GM19099 (cell line): ENCODE data around the gene KCTD2.

ENCODE experiments used
- POLR2A ChIP-seq: IDR thresholded peaks from 3 replicates; pipeline ENCODE4 v1.6.1; 2011; ENCODE audit warnings: low read depth; ENCODE audit not compliant: insufficient read length; ENCODE audit errors: extremely low read depth

The KCTD2 gene

DNA sequence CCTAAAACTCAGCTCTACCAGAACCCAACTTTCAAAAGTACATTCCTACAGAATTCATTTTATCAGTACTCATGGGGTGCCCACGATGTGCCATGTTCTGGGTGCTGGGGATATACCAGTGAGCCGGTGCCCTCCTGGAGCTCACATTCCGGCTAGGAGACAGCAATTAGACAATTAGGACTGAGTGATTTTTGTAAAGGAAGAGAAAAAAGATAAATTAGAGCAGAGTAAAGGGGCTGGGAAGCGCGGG lies 35.0 kb upstream of the KCTD2 start:
- no peak for TF ChIP-seq POLR2A

DNA sequence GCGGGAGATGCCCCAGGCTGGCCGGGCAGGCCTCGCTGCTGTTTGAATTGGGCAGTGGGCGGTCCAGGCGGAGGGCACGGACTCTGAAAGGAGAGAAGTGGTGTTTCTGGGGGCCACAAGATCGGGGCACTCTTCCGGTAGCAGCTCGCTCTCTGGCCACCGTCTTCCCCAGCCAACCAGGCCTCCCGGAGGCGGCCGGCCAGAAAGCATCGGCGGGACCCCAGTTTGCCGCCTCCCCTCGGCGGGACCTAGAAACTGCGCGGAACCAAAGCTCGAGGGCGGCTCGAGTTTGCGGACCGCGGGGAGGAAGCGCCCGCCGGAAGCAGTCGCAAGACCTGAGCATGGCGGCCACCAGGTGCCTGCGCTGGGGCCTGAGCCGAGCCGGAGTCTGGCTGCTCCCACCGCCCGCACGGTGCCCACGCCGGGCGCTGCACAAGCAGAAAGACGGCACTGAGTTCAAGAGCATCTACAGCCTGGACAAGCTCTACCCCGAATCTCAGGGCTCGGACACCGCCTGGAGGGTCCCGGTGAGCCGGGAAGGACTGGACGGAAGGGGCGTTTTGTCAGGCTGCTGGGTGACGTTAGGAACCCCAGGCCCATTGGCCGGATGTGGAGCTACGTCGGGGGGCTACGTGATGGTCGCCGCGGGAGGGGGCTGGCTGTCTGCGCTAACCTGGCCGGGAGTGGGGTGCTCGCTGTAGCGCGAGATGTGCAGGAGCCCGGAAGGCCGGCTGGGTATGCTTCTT lies 34.5 kb upstream of the KCTD2 start, which contains the start of gene MRPL58:
Gene MRPL58, plus strand, starts transcription at position 325 of the 746 bp plus-strand sequence. Its CDS starts 17 bp downstream, at position 342.
- peak; percentile 93 for TF ChIP-seq POLR2A

DNA sequence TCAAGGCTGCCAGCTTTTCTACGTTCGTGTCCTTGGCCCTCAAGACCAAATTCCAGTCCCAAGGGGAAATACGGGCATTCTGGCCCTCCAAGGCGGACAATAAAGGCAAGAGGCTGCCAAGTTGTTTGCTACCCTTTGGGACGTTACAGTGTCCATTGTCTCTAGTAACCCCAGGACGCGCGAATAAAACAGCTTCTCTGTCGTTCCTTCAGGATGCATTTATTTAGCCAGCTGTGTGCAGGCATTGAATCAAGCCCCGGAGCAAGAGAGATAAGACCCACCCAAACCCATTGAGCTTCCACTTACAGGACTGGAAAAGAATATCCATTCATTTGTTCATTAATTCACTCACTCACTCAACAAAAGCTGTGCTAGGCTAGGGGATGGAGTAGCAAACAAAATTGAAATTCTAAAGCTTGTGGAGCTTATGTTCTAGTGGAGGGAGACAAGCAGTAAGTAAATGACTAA lies 33.9 kb upstream of the KCTD2 start:
- no peak for TF ChIP-seq POLR2A

DNA sequence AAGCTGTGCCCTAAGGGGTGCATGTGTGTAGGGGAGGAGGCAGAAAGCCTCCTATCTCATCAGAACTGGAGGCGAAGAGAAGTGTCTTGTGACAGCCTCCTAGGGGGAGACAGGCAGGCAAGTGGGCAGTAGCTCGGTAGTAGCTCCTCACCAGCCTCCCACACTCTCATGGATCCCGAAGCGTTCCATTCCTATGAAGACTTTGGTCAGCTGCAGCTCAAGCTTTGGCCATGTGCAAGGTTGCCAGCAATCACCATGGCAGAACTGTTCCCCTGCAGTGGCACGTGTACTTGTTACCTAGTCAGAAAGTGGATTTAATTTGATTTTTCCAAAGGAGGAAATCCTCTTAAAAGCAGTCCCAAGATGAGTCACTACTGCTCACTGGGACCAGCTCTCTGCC lies 27.9 kb upstream of the KCTD2 start:
- TF ChIP-seq POLR2A, result no peak

DNA sequence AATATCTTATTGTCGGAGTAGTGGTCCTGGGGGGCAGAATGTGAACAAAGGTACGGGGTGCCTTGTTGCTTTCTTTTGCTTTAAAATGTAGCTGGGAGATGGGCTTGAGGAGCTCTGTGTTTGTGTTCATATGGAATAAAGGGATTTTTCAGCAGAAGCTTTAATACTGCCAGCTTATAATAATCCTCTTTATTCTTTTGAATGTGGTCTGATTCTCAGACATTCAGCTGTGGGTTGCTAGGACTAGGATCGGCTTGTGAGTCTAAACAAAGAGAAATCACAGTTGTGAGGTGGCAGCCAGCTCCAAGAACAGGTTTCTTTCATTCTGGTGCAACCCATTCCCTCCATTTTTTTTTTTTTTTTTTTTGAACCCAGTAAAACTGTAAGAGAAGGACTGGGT lies 27.3 kb upstream of the KCTD2 start:
- TF ChIP-seq POLR2A, result no peak

DNA sequence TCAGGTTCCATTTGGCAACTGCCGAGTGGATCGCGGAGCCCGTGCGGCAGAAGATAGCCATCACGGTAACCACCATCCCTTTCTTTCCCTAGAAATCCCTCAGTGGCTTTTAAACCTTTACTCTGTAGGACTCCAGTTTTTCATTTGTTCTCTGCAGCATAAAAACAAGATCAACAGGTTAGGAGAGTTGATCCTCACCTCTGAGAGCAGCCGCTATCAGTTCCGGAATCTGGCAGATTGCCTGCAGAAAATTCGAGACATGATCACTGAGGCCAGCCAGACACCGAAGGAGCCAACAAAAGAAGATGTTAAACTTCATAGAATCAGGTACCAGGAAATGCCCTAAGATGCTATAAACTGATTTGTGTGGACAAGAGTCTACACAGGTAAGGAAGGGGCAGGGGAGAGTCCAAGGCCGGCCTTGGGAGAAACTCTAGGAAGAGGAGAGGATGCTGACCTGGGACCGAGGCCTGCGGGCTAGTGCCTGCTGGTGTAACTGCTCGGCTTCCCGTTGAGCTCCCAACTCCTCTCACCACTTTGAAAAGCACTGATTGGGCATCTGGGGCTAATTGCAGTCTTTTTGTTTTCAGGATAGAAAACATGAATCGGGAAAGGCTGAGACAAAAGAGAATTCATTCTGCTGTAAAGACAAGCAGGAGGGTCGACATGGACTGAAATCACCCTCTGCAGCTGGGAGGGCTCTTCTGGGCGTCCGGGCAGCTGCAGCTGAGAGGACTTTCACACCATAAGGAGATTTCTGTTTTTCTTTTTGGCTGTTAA lies 26.5 kb upstream of the KCTD2 start:
- no peak for TF ChIP-seq POLR2A

DNA sequence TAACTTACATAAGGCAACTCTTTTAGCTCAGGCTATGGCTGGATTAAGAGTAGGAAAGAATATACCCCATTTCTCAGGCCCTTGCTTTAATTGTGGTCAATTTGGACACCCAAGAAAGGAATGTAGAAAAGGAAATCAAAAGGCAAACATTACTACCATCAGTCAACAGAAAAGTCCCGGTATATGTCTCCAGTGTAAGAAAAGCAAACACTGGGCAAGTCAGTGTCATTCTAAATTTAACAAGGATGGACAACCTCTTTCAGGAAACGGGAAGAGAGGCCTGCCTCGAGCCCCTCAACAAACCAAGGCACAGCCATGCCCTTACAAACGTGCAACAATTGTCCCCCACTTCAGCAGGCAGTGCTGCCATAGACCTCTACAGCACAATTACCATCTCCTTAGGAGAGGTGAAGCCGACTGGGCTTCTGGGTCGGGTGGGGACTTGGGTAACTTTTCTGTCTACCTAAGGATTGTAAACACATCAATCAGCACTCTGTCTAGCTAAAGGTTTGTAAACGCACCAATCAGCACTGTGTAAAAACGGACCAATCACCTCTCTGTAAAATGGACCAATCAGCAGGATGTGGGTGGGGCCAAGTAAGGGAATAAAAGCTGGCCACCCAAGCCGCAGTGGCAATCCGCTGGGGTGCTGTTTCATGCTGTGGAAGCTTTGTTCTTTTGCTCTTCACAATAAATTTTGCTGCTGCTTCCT lies 22.2 kb upstream of the KCTD2 start:
- TF ChIP-seq POLR2A, result no peak

DNA sequence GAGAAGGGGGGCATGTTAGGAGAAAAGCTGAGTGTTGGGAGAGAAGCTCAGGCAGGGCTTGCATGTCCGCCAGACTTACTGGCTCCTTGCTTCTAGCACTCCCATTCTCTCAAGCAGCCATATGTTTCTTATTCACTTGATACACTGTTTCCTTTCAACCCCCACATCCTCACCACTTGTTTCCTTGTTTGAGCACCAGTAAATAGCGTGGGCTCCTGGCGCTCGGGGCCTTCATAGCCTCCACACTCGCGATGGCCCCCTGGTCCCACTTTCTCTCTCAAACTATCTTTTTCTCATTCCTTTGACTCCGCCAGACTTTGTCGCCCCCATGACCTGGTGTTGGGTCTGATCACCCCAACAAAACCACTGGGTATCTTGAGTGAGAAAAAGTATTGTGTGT lies 16.9 kb upstream of the KCTD2 start:
- TF ChIP-seq POLR2A, result no peak

DNA sequence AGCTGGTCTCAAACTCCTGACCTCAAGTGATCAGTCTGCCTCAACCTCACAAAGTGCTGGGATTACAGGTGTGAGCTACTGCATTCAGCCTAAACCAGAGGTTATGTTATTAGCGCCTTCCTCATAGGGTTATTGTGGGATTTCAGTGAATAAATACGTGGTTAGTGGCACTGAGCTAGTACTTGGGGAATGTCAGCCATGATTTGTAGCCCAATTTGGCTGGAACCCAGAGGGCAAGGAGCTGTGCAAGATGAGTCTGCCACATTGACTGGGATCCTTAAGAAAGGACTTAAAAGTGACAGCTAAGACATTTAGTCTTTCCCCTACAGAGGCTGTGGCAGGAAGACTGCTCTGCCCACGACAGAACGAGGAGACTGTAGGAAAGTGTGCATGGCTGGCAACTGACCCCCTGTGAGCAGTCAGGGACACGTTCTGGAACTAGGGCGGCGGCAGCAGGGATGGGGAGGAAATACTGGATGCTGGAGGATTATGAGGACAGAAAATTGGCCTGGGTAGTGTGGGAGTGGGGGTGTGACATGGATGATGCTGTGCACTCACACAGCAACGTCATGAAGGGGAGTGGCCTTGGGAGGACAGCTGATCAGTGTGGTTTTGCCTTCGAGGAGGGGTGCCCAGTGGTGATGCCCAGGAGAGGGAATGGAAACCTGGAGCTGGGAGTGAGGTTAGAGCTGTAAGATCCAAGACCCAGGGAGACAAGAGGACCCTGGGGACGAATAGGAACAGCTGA lies 14.9 kb upstream of the KCTD2 start:
- TF ChIP-seq POLR2A, result no peak

DNA sequence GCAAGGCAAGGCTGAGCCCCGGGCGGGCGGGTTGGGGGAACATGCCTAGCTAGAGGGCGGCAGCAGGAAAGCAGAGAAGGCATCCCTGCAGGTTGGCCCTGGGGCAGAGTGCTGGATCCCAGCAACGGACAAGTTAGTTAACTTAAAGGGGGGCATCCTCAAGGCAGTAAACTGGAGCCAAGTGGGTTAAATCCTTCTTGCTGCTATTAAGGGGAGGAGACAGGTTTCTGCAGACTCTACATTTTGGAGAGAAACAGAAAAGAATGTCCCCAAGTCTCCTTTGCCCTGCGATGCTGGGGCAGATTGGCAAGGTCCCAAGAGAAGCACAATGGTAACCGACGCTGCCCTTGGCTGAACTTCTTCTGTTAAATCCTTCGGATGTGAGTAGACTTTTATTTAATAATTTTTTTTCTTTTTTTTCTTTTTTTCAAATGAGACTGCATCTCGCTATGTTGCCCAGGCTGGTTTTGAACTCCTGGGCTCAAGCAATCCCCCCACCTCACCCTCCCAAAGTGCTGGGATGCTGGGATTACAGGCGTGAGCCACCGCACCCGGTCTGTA lies 14.2 kb upstream of the KCTD2 start:
- TF ChIP-seq POLR2A, result no peak

DNA sequence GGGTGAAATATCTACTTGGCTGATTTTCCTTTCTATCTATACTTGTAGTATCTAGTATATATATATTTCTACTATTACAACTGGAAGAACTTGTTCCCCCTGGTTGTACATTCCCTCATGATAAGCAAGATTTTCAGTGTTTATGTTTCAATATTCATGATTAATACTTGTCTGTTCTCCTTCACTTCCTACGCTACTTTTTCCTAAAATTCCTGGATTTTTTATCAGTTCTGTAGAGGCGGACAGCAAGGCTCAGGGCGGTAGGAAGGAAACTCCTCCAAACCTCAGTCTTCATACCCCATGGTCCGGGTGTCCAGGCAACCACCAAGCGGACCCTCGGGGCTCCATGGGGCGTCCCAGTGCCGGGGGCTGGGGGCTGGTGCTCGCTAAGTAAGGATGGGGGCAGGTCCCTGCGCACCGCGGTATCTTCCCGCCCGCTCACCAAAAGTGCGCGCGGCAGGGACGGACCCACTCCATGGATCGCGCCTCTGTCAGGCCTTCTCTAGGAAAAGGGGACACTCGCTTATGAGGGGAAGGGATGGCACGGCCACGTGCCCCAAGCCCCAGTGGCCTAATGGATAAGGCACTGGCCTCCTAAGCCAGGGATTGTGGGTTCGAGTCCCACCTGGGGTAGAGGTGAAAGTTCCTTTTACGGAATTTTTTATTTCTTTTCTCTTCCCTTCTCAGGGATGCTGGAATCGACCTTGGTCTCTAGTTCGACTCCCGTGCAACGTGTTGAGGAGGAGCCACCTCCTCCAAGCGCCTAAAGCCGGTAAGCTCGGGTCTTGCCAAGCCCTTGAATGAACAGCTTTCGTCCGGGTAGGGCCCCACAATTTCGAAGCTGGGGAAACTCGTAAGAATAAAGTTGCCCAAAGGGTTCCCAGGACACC lies 13.4 kb upstream of the KCTD2 start:
- no peak for TF ChIP-seq POLR2A

DNA sequence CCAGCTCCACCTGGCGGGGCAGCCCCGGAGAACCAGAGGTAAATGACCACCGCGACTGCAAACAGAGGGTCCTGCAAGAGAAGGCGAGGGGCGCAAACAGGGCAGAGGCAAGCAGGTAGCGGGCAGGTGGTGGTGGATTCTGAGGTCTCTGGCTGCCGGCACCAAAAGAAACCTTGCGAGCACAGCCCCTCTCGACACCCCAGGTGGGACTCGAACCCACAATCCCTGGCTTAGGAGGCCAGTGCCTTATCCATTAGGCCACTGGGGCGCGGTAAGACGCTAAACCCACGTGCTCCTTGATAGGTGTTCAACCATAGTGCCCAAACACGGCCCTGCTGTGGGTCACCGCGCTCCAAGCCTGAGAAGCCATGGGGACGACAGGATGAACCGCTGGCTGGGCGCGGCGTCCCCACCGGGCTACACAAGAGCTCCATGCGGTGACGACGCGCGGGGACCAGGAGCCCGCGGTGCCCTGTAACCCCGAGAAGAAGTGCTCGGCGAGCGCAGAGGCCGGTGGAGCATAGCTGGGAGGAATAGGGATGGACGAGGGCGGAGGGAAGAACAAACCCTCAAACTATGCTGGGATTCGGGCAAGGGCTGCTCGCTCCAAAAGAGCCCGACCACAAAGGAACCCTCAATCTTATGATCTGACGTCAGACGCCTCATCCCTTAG lies 12.7 kb upstream of the KCTD2 start:
- no peak for TF ChIP-seq POLR2A

DNA sequence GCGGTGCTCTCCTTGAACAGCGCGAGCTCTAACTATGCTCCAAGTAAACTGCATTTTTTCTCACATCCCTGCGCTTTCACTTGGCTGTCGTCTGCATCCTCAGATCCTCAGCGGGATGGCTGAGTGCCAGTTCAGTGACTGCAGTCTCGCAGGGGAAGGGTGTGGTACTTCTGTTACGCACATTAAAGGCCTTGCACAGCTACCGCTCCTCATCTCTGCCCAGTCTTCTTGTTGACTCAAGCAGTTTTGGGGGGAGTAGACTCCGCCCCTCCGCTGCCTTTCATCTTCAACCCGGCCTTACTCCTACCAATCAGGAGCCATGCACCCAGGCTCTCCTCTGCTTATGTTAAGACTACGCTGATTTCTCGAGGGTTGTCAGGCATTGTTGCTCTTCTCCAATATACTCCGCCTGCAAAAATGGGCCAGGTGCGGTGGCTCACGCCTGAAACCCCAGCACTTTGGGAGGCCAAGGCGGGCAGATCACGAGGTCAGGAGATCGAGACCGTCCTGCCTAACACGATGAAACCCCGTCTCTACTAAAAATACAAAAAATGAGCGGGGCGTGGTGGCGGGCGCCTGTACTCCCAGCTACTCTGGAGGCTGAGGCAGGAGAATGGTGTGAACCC lies 10.3 kb upstream of the KCTD2 start:
- no peak for TF ChIP-seq POLR2A
